T-helper 17 cell (primary cell): ENCODE results near the gene RMP24.
A peak's percentile ranks its signal among the peaks of the same experiment; 100 is the strongest.

ENCODE experiments used
- ATAC-seq: fragments of 150-1000 bp; cut with Tn5 transposase; 2 replicates; pipeline ENCODE4 v1.10.0; 2021; ENCODE audit warnings: mild to moderate bottlenecking, moderate library complexity
- DNase-seq, 3 donors: peaks; one replicate each; pipeline versions ENCODE4 v3.0.0 to v3.0.0-alpha.2; 2020 to 2021
- H3K9me3 ChIP-seq: one replicate; pipeline ENCODE4 v1.7.0; 2013; ENCODE audit warnings: low read length, mild to moderate bottlenecking; ENCODE audit not compliant: control insufficient read depth, poor library complexity, severe bottlenecking
- H3K27ac Mint-ChIP-seq: one replicate; pipeline ENCODE4 v1.8.0; 2022; ENCODE audit warnings: mild to moderate bottlenecking, moderate library complexity, mixed read lengths
- H3K27me3 Mint-ChIP-seq: one replicate; pipeline ENCODE4 v1.8.0; 2022; ENCODE audit warnings: mixed read lengths
- H3K36me3 Mint-ChIP-seq: one replicate; pipeline ENCODE4 v1.8.0; 2022; ENCODE audit warnings: low read depth, mixed read lengths
- H3K4me1 Mint-ChIP-seq: one replicate; pipeline ENCODE4 v1.8.0; 2022; ENCODE audit warnings: mild to moderate bottlenecking, mixed read lengths
- H3K4me3 Mint-ChIP-seq: one replicate; pipeline ENCODE4 v1.8.0; 2022; ENCODE audit warnings: mild to moderate bottlenecking, moderate library complexity, mixed read lengths

Gene RMP24

DNA sequence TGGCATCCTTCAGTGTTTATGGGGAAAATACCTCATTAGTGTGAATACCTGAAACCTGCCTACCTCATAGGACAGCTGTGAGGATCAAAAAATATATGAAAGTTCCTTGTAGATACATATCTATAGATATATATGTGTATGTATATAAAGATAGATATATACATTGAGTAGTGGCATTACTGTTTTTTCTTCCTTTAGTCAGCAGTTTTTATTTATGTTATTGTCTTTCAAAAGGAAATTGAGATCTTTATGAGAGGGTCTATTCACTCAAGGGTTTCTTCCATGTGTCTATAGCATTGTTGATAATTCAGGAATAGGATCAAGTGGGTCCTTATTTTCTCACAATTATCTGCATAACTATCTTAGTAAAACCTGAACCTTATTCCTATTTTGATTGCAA, 6.6 kb downstream of the RMP24 start:
- Mint-ChIP-seq H3K27ac (no peak overlapping the region), H3K4me1 (peaks cover 19% of the 10 kb centered on the region)
- no peak for DNase-seq

DNA sequence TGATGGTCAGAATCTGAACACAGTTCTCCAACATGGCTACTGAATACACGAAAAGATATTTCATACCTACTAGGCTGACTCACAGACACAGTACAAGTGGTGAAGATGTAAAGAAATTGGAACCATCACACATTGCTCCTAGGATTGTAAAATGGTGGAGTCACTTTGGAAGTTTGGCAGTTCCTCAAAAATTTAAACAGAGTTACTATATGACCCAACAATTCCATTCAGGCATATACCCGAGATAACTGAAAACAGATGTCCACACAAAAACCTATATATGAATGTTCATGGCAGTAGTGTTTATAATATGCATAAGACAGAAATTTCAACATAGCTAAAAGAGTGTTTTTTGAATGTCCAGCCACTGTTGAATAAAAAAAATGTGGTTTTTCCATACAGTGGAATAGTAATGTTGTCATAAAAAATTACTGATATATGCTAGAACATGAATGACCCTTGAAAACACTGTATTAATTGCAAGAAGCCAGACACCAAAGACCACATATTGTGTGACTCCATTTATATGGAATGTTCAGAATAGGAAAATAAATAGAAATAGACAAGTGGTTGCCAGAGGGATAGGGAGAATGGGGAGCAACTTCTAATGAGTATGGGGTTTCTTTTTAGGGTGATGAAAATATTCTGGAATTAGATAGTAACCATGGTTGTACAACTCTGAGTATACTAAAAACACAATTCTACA, 10.1 kb downstream of the RMP24 start:
- H3K36me3 Mint-ChIP-seq: peaks cover 10% of the 10 kb centered on the region

More for the DNA sequence above, 6.6 kb downstream of the RMP24 start:
- no peaks in the 10 kb centered on the region for H3K9me3 ChIP-seq
- H3K27me3 Mint-ChIP-seq: no peaks in the 10 kb centered on the region
- peaks cover 17% of the 10 kb centered on the region for H3K36me3 Mint-ChIP-seq
- ATAC-seq: no peak
- H3K4me3 Mint-ChIP-seq: no peak overlapping the region

DNA sequence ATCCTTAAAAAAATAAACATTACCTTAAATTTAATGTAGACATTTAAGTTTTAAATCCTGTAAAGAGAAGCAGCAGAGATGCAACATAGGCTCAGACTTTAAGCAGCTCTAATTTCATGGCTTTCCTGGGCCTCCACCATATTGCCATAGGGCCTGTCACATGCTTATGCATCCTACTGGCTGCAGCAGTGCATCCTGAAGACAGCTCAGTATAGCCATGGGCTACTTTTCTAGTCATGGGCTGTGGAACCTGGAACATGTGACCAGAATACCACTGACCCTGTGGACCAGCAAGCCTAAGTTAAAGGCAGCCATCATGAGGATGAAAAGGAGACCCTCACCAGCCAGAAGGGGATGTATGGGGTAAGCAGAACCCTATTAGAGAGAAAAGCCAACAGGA, 10.7 kb downstream of the RMP24 start:
- no peak overlapping the region for H3K27ac Mint-ChIP-seq
- DNase-seq (no peak), ATAC-seq (no peak)
- H3K4me3 Mint-ChIP-seq: no peak overlapping the region
- peaks cover 4% of the 10 kb centered on the region for H3K36me3 Mint-ChIP-seq
- H3K4me1 Mint-ChIP-seq: peaks cover 3% of the 10 kb centered on the region
- no peaks in the 10 kb centered on the region for H3K27me3 Mint-ChIP-seq
- H3K9me3 ChIP-seq: no peaks in the 10 kb centered on the region

More for the DNA sequence above, 10.1 kb downstream of the RMP24 start:
- no peak for ATAC-seq
- Mint-ChIP-seq H3K4me1 (peaks cover 7% of the 10 kb centered on the region), H3K4me3 (no peak overlapping the region), H3K27ac (peak overlapping the region; percentile 4), H3K27me3 (no peaks in the 10 kb centered on the region)
- no peak for DNase-seq
- H3K9me3 ChIP-seq: no peaks in the 10 kb centered on the region

DNA sequence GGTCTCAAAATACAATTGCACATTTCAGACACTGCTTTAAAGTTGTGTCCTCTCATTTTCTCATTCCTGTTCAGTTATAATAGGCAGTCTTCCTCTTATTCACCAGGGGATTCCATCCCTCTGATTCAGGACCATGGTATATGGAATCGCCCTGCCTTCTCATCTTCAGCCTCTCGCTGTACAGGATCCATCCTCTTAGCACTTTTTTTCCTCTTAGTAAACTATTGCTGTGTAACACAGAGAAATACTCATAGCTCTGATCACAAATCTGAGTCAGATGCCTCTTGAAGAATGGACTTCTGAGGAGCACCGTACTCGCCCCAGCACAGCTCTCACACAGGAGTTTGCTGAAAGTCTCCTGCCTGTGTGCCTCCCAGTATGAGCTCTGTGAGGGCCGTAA, 11.3 kb downstream of the RMP24 start:
- H3K4me1 Mint-ChIP-seq: peaks cover 3% of the 10 kb centered on the region
- DNase-seq: no peak
- no peak for ATAC-seq
- peaks cover 4% of the 10 kb centered on the region for H3K36me3 Mint-ChIP-seq
- no peaks in the 10 kb centered on the region for H3K27me3 Mint-ChIP-seq
- peak overlapping the region; percentile 2 for H3K27ac Mint-ChIP-seq
- H3K4me3 Mint-ChIP-seq: no peak overlapping the region
- H3K9me3 ChIP-seq: no peaks in the 10 kb centered on the region

DNA sequence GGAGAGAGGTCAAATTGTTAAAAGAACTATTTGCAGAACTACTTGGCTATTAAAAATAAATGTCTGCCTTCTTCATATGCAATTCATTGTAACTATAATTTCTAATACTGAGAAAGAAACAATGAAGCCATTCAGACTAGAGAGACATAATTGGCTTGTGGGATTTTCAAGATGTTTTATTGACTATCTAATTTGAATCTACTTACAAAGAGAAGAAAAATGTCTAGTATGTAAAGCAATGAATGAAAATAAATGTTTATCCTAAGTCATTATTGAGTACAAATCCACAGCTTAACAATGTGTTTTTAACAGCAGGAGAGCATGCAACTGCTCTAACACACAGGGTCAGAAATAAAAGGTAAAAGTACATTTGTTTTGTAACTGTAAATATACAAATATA, 19.2 kb downstream of the RMP24 start:
- no peak overlapping the region for H3K27ac Mint-ChIP-seq
- DNase-seq (no peak), ATAC-seq (no peak)
- H3K27me3 Mint-ChIP-seq: no peaks in the 10 kb centered on the region
- no peaks in the 10 kb centered on the region for H3K9me3 ChIP-seq
- no peaks in the 10 kb centered on the region for H3K4me1 Mint-ChIP-seq
- H3K36me3 Mint-ChIP-seq: no peaks in the 10 kb centered on the region
- H3K4me3 Mint-ChIP-seq: no peak overlapping the region

DNA sequence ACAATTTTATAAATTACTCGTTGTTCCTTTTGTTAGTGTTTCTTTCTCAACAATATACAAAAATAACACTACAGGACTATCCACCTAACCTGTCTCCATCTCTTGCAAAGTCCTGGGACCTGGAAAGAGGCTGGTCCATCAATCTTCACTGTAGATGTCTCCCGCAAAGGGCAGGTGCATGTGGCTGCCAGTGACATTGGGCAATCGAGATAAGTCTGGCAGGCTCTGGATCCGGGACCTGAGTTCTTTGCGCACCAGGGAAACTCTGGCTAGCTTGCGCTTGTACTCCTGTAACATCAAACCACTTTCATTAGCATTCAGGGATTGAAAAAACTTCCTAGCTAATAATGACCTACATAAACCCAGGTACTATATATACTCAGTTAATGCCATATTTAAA, 20.5 kb downstream of the RMP24 start:
- Mint-ChIP-seq H3K4me1 (no peaks in the 10 kb centered on the region), H3K27ac (no peak overlapping the region), H3K36me3 (no peaks in the 10 kb centered on the region), H3K27me3 (no peaks in the 10 kb centered on the region), H3K4me3 (no peak overlapping the region)
- no peaks in the 10 kb centered on the region for H3K9me3 ChIP-seq
- ATAC-seq (no peak), DNase-seq (no peak)

DNA sequence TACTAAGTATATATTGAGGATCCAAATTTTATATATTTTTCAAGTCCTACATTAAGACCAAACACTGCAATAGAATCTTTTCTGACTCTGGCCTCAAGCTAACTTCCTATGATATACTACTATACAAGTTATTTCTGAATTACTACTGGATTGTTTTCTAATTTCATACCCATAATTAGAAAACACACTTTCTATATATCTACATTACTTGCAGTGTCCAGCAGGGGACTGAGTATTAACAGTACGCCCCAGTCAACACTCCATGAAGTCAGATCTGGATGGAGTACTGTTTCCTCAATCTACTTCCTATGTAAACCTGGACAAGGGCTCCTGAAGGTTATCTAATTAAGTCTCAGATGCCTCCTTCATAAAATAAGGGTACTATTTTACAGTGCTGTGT, 26.5 kb downstream of the RMP24 start:
- H3K9me3 ChIP-seq: no peaks in the 10 kb centered on the region
- no peak for ATAC-seq
- Mint-ChIP-seq H3K4me3 (no peak overlapping the region), H3K4me1 (peaks cover 3% of the 10 kb centered on the region), H3K27ac (no peak overlapping the region), H3K36me3 (no peaks in the 10 kb centered on the region), H3K27me3 (no peaks in the 10 kb centered on the region)
- no peak for DNase-seq

DNA sequence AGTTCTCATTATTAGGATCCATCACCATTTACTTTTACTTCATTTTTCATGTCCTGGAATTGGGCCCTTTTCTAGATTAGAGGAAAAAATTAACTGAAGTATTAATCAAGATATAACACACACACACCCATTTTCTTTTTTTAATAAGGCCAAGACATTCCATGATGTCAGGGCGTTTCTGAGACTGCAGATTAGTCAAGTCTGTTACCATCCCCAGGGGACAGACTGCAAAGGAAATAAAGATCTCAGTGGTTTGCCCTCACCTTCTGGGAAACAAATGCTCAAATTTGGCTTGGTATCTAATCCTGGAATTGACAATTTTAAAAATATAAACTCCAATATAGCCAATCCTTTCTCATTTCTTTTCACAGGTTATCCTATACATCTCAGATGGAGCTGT, 27.4 kb downstream of the RMP24 start:
- peak overlapping the region; percentile 34 for H3K27ac Mint-ChIP-seq
- peaks cover 6% of the 10 kb centered on the region for H3K4me1 Mint-ChIP-seq

DNA sequence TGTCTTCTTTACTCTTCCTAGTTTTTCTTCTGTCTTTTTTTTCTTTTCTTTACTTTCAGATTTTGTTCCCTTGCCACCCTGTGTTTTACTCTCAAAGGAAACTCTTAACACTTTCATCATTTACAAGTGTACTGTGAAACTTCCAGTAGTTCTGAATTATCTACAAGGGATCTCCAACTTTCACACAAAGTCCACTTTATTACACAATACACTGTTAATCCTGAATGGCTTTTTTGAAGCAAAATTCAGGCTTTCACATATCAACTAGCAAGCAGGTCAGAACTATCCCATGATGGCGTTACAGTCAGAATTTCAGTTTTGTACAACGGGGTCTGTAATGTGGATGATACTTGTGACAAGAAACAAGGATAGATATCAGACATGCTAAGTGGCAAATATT, 34.5 kb downstream of the RMP24 start:
- no peak for DNase-seq
- Mint-ChIP-seq H3K27me3 (no peaks in the 10 kb centered on the region), H3K4me3 (no peak overlapping the region), H3K27ac (no peak overlapping the region), H3K4me1 (peaks cover 3% of the 10 kb centered on the region), H3K36me3 (no peaks in the 10 kb centered on the region)
- ATAC-seq: no peak
- no peaks in the 10 kb centered on the region for H3K9me3 ChIP-seq

More for the DNA sequence above, 27.4 kb downstream of the RMP24 start:
- no peak for ATAC-seq
- H3K36me3 Mint-ChIP-seq: no peaks in the 10 kb centered on the region
- no peaks in the 10 kb centered on the region for H3K9me3 ChIP-seq
- DNase-seq: no peak
- H3K4me3 Mint-ChIP-seq: no peak overlapping the region
- H3K27me3 Mint-ChIP-seq: no peaks in the 10 kb centered on the region

DNA sequence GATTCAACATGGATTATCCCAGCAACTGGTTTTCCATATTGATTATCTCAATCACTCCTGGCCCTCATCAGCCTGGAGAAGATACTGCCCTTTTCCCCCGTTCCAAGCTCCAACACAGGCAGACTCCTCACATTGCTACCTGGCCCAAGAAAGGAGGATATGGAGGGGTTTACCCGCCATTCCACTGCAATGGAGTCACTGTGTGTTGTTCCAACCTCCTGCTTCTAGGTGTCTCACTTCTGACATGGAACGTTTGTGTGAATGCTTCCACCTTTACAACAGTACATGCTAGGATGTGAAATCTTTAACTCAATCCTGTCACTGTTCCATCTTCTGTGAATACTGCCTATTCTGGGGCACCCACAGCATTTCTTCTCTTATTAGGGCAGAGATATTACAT, 36.7 kb downstream of the RMP24 start:
- no peak overlapping the region for H3K4me3 Mint-ChIP-seq
- ATAC-seq: no peak
- H3K4me1 Mint-ChIP-seq: peaks cover 2% of the 10 kb centered on the region
- DNase-seq: no peak
- H3K27me3 Mint-ChIP-seq: no peaks in the 10 kb centered on the region
- H3K36me3 Mint-ChIP-seq: peaks cover 2% of the 10 kb centered on the region
- H3K27ac Mint-ChIP-seq: no peak overlapping the region
- H3K9me3 ChIP-seq: no peaks in the 10 kb centered on the region

DNA sequence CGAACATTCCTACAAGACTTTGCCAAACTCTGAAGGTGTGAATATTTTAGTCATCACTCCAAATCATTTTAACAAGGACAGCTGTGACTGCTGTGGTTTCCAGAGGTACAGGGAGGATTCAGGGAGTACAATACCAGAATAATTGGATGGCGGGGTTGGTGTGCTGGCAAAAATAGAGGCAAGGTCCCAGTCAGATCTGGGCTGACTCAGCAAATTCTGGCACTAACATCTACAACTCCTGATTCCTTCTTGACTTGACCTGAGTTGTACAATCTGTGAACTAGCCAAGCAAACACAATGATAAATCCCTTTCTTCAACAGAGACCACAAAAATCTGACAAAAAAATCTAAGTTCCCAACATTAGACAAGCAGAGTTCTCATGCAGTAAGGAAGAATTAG, 40.4 kb downstream of the RMP24 start:
- no peaks in the 10 kb centered on the region for H3K9me3 ChIP-seq
- peaks cover 4% of the 10 kb centered on the region for H3K36me3 Mint-ChIP-seq
- no peaks in the 10 kb centered on the region for H3K27me3 Mint-ChIP-seq
- no peak overlapping the region for H3K27ac Mint-ChIP-seq
- peaks cover 4% of the 10 kb centered on the region for H3K4me1 Mint-ChIP-seq
- H3K4me3 Mint-ChIP-seq: no peak overlapping the region
- ATAC-seq (no peak), DNase-seq (no peak)

DNA sequence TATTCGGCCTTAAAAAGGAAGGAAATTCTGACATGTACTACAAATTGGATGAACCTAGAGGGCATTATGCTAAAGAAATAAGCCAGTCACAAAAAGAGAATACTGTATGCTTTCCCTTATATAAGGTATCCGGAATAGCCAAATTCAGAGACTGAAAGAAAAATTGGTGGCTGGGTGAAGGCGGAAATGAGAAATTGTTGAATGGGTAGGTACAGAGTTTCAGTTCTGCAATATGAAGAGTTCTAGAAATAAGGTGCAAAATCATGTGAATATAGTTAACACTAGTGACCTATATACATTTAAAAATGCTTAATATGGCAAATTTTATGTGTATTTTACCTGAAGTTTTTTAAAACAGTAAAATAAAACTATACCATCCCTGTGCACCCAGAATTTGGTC, 43.1 kb downstream of the RMP24 start:
- ATAC-seq: no peak
- H3K36me3 Mint-ChIP-seq: peaks cover 4% of the 10 kb centered on the region
- H3K27me3 Mint-ChIP-seq: no peaks in the 10 kb centered on the region
- no peak for DNase-seq
- peaks cover 4% of the 10 kb centered on the region for H3K4me1 Mint-ChIP-seq
- no peaks in the 10 kb centered on the region for H3K9me3 ChIP-seq
- H3K27ac Mint-ChIP-seq: no peak overlapping the region
- H3K4me3 Mint-ChIP-seq: no peak overlapping the region

DNA sequence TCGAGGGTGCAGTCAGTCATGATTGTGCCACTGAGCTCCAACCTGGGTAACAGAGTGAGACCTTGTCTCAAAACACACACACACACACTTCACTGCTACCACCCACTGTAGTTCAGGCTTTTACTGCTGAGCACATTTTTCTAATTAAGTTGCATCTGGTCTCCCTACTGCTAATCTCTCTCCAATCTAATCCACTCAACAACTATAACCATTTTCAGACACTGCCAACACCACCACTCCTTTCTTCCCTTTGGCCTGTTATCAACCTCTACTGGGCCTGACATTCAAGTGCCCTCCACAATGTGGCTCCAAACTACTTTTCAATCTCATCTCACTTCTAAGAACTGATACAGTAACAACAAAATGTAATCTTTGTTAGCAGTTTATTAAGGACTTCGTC, 44.8 kb downstream of the RMP24 start:
- ATAC-seq: no peak
- no peak for DNase-seq
- H3K27ac Mint-ChIP-seq: no peak overlapping the region
- peaks cover 4% of the 10 kb centered on the region for H3K36me3 Mint-ChIP-seq
- no peaks in the 10 kb centered on the region for H3K9me3 ChIP-seq
- no peak overlapping the region for H3K4me3 Mint-ChIP-seq
- H3K4me1 Mint-ChIP-seq: peaks cover 7% of the 10 kb centered on the region
- no peaks in the 10 kb centered on the region for H3K27me3 Mint-ChIP-seq

DNA sequence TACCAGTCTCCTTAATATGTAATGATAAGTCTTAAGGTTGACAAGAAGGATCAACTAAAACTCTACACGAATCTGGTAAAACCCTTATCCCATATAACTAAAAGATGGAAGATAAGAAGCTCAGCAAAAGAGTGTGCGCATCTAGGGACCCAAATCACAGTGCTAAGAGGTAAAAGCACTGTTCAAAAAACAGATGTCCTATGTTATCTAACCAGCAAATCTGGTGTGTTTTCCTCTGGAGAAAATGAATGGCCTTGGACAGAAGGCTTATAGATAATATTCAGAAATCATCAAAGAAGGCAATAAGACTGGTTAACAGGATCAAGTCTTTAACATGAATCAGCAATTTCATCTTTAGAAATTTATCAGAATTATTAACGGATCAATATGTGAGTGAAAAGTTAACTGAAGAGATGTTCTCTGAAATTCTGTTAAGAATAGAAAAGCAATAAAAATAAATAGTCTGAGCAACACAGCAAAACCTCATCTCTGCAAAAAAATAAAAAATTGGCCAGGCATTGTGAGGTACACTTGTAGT, 47.8 kb downstream of the RMP24 start:
- ATAC-seq (no peak), DNase-seq (no peak)
- H3K4me1 Mint-ChIP-seq: peaks cover 7% of the 10 kb centered on the region
- H3K4me3 Mint-ChIP-seq: no peak overlapping the region
- peaks cover 2% of the 10 kb centered on the region for H3K36me3 Mint-ChIP-seq
- no peaks in the 10 kb centered on the region for H3K27me3 Mint-ChIP-seq
- no peak overlapping the region for H3K27ac Mint-ChIP-seq
- H3K9me3 ChIP-seq: no peaks in the 10 kb centered on the region
